K562 (cell line): ENCODE data around the gene CHL1. TPM values are rescaled to one million over a fixed set of nuclear protein-coding genes. Genes with fewer than 3 reads are reported as not detected.

Experiments
- ATAC-seq: fragments of 200-7000 bp; cut with Tn5 transposase; 3 replicates; pipeline ENCODE4 v1.9.1; 2020; ENCODE audit warnings: moderate library complexity
- BruUV-seq: library from RNA; stranded (reverse); fragments of 400-500 nt; replicated peaks from 2 replicates; lab custom pipeline; 2021; lab: Mats Ljungman, UMichigan
- CTCF ChIA-PET: fragments of 300-600 bp; formaldehyde crosslinking; extraction: SDS; loops from one replicate; lab custom pipeline; 2021; ENCODE audit warnings: low intra/inter-chr PET ratio; lab: Yijun Ruan, JAX
- POLR2A ChIA-PET: fragments of 300-600, 350-650 bp; sonication (Branson Sonifier 250); formaldehyde crosslinking; extraction: SDS; loops from one replicate; lab custom pipeline; 2021; ENCODE audit warnings: antibody characterized with exemption, inconsistent platforms; lab: Yijun Ruan, JAX
- DNase-seq, 4 experiments: peaks; one replicate each; pipeline versions ENCODE4 v3.0.0 to v3.0.0-alpha.2; 2011 to 2018; ENCODE audit warnings: low spot score in 3 of 4, mixed read lengths in 3 of 4; ENCODE audit errors: extremely low read depth in 1 of 4
- FAIRE-seq: peaks from 2 replicates; lab custom pipeline; 2011; peaks lifted over from hg19 to GRCh38; lab: Jason Lieb, UNC
- H2AFZ ChIP-seq: 2 replicates; pipeline ENCODE4 v1.6.0; 2011; ENCODE audit warnings: low read depth, low read length, control low read depth, inconsistent platforms
- H3K27ac ChIP-seq: fragments of 200-600 bp; 3 replicates; pipeline ENCODE4 v1.8.0; 2011; ENCODE audit warnings: low read depth, mild to moderate bottlenecking, control low read depth, inconsistent platforms, low read length, moderate library complexity, mixed read lengths; ENCODE audit errors: extremely low read depth
- H3K27me3 ChIP-seq, 2 experiments: fragments of 300-600 bp in 1 of 2; 2 replicates in 1 of 2; 3 replicates in 1 of 2; pipeline versions ENCODE4 v1.6.0 to v1.8.0; 2011; ENCODE audit warnings: inconsistent platforms in 2 of 2, low read length in 2 of 2, mild to moderate bottlenecking in 1 of 2, mixed read lengths in 1 of 2, moderate library complexity in 1 of 2; ENCODE audit not compliant: control insufficient read depth in 2 of 2, insufficient read depth in 2 of 2
- H3K36me3 ChIP-seq: fragments of 300-600 bp; 3 replicates; pipeline ENCODE4 v1.8.0; 2011; ENCODE audit warnings: mild to moderate bottlenecking, low read length, inconsistent platforms; ENCODE audit not compliant: control insufficient read depth, insufficient read depth
- H3K4me1 ChIP-seq, 2 experiments: fragments of 200-600 bp in 1 of 2; replicated peaks in 1 of 2; 2 replicates in 1 of 2; 3 replicates in 1 of 2; pipeline versions ENCODE4 v1.5.1 to v1.8.0; 2011; ENCODE audit warnings: inconsistent platforms in 2 of 2, low read length in 2 of 2, mild to moderate bottlenecking in 1 of 2, mixed read lengths in 1 of 2, moderate library complexity in 1 of 2; ENCODE audit not compliant: control insufficient read depth in 2 of 2, insufficient read depth in 2 of 2
- H3K4me2 ChIP-seq: 2 replicates; pipeline ENCODE4 v1.6.1; 2011; ENCODE audit warnings: low read length, control low read depth, inconsistent platforms, mixed read lengths; ENCODE audit not compliant: insufficient read depth
- H3K4me3 ChIP-seq: fragments of 200-600 bp; sonication (generic), shearing (Covaris generic); 2 replicates; pipeline ENCODE4 v1.5.1; 2016; ENCODE audit warnings: control low read depth, inconsistent platforms
- H3K79me2 ChIP-seq: fragments of 200-600 bp; 3 replicates; pipeline ENCODE4 v1.8.0; 2011; ENCODE audit warnings: low read length, inconsistent platforms; ENCODE audit not compliant: control insufficient read depth, insufficient read depth
- H3K9ac ChIP-seq, 2 experiments: 2 replicates each; pipeline versions ENCODE4 v1.6.0 to v1.6.1; 2011; ENCODE audit warnings: low read depth in 2 of 2, low read length in 2 of 2, control low read depth in 1 of 2, inconsistent platforms in 1 of 2, mild to moderate bottlenecking in 1 of 2, mixed read lengths in 1 of 2; ENCODE audit not compliant: insufficient read depth in 1 of 2
- H3K9me1 ChIP-seq: one replicate; pipeline ENCODE4 v1.6.0; 2011; ENCODE audit warnings: inconsistent platforms, mild to moderate bottlenecking, low read length, moderate library complexity; ENCODE audit not compliant: control insufficient read depth, insufficient read depth
- H3K9me3 ChIP-seq: replicated peaks from 2 replicates; pipeline ENCODE4 v1.5.1; 2011; ENCODE audit warnings: low read depth, low read length, inconsistent platforms; ENCODE audit not compliant: control insufficient read depth, insufficient read depth
- H4K20me1 ChIP-seq: replicated peaks from 2 replicates; pipeline ENCODE4 v1.6.1; 2011; ENCODE audit warnings: low read length, inconsistent platforms, mixed read lengths; ENCODE audit not compliant: control insufficient read depth, insufficient read depth
- BRD9 ChIP-seq: fragments of 450-650 bp; IDR thresholded peaks from 2 replicates; pipeline ENCODE4 v1.6.1; 2018; ENCODE audit warnings: low read depth; ENCODE audit not compliant: partially characterized antibody
- CHCHD3 ChIP-seq: fragments of 250-450 bp; sonication (Bioruptor Pico); IDR thresholded peaks from 2 replicates; pipeline ENCODE4 v2.1.2; 2022; ENCODE audit warnings: mild to moderate bottlenecking
- CREBBP ChIP-seq: IDR thresholded peaks from one replicate; pipeline ENCODE4 v1.6.1; 2012; ENCODE audit warnings: low read depth, mild to moderate bottlenecking, control low read depth, inconsistent platforms, low read length
- CUX1 ChIP-seq: fragments of 200-800 bp; sonication (Bioruptor generic); IDR thresholded peaks from 2 replicates; pipeline ENCODE4 v1.6.1; 2016; ENCODE audit warnings: missing genetic modification characterization, missing compliant biosample characterization
- GATAD2B ChIP-seq: fragments of 450-650 bp; IDR thresholded peaks from 2 replicates; pipeline ENCODE4 v1.6.1; 2017; ENCODE audit warnings: mild to moderate bottlenecking, borderline replicate concordance
- NFRKB ChIP-seq: fragments of 450-650 bp; IDR thresholded peaks from 2 replicates; pipeline ENCODE4 v1.6.1; 2016; ENCODE audit warnings: low read depth
- PHB2 ChIP-seq: fragments of 450-650 bp; IDR thresholded peaks from 2 replicates; pipeline ENCODE4 v1.6.1; 2017; ENCODE audit warnings: low read depth
- POLR2AphosphoS2 ChIP-seq: IDR thresholded peaks from 2 replicates; pipeline ENCODE4 v1.6.1; 2012; ENCODE audit warnings: low read length, improper control_type of control experiment
- SMAD3 ChIP-seq: fragments of 450-650 bp; formaldehyde crosslinking; conservative IDR thresholded peaks from 2 replicates; pipeline ENCODE4 v1.4.0; 2020; ENCODE audit warnings: mild to moderate bottlenecking
- ZNF584 ChIP-seq: fragments of 200-800 bp; sonication (Bioruptor generic); IDR thresholded peaks from 2 replicates; pipeline ENCODE4 v1.6.1; 2016; ENCODE audit warnings: low read depth, mild to moderate bottlenecking, missing genetic modification characterization, missing compliant biosample characterization
- ZNF785 ChIP-seq: fragments of 250-450 bp; sonication (Bioruptor Pico); IDR thresholded peaks from 2 replicates; pipeline ENCODE4 v1.4.0; 2020; ENCODE audit warnings: mild to moderate bottlenecking
- WGBS: fragments of 100-300 bp; shearing (Covaris generic); methylation state at CpG from one replicate; pipeline ENCODE4 v1.1.6; 2016; ENCODE audit warnings: low coverage, mixed read lengths; ENCODE audit not compliant: insufficient coverage; ENCODE audit errors: missing lambda C conversion rate; 5-methylcytosine and 5-hydroxymethylcytosine counted together
- in situ Hi-C: fragments of 300-500 bp; cut with MboI; formaldehyde crosslinking; loops from 4 replicates; pipeline ENCODE4 v1.15.0; 2018; ENCODE audit warnings: inconsistent platforms, mixed read lengths
- intact Hi-C: fragments of 100-400 bp; cut with micrococcal nuclease; formaldehyde crosslinking; loops from 2 replicates; pipeline ENCODE4 v1.14.2; 2022
- polyA plus RNA-seq, 8 experiments: library from polyadenylated mRNA; depleted of rRNA in 4 of 8; stranded (reverse) in 5 of 8; unstranded in 3 of 8; fragments of >200 nt; fragmentation: Nextera tagmentation in 2 of 8; fragmentation: Illumina TruSeq in 1 of 8; extraction: Ambion mirVana in 2 of 8; extraction: Trizol in 1 of 8; gene quantifications; 2 replicates each; pipeline versions ENCODE4 v1.2.1 to v1.2.3, GENCODE V29; 2011 to 2014; ENCODE audit warnings: inconsistent platforms in 1 of 8, missing spikeins in 1 of 8
- total RNA-seq, 7 experiments: library from RNA; depleted of rRNA in 6 of 7; stranded (reverse); fragments of >200 nt in 6 of 7; fragmentation: Illumina TruSeq in 2 of 7; extraction: Trizol in 2 of 7; gene quantifications; 2 replicates each; pipeline versions ENCODE4 v1.2.1 to v1.2.3, GENCODE V29; 2011 to 2021; ENCODE audit warnings: low replicate concordance in 1 of 7
- TF ChIP-seq, protein P1 (sequence below): sonication (generic); formaldehyde crosslinking; IDR thresholded peaks from 2 replicates; pipeline ENCODE4 v1.8.1; 2023; ENCODE audit warnings: missing genetic modification reagents, mild to moderate bottlenecking, borderline replicate concordance

CHL1 gene
- total and polyA plus RNA-seq, 9 of the 15 experiments (the other 6 are each of a cell fraction or from before 2014, with no cell fraction given): 0.02 TPM; not detected in 8

- no peak for TF ChIP-seq CUX1 (CRISPR knock-in tag)
- no peak for TF ChIP-seq GATAD2B
- TF ChIP-seq BRD9: no peak
These were observed 70.5 kb downstream of the CHL1 start (continued) for GRCh38 chr3:267101-267500.

DNA sequence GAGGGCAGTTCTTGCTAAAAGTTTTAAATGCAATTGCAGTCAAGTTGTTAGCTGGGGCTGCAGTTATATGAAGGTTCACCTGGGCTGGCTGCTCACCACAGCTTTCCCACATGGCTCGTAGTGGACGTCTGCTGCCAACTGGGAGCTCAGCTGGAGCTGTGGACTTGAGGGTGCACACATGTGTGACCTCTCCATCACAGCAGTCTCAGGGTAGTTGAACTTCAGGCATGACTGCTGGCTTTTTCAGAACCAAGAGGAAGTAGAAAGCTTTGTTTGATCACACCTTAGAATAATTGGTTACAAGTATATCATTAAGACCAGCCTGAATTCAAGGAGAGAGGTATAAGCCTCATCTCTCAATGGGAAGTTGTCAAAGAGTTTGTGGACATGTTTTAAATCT, 74.1 kb downstream of the CHL1 start:
- Histone ChIP-seq H2AFZ (no peak overlapping the region), H3K4me1 (no peaks in the 10 kb centered on the region), H3K9me3 (peaks cover 6% of the 10 kb centered on the region), H4K20me1 (no peaks in the 10 kb centered on the region), H3K27ac (no peak overlapping the region), H3K79me2 (no peaks in the 10 kb centered on the region), H3K27me3 (no peaks in the 10 kb centered on the region), H3K9ac (no peak overlapping the region), H3K9me1 (no peaks in the 10 kb centered on the region), H3K4me3 (no peak overlapping the region), H3K4me2 (no peak overlapping the region), H3K36me3 (no peaks in the 10 kb centered on the region)
- in situ Hi-C loops: no loop called here
- 3% methylated on average over 2 of the region's 2 CpGs for WGBS
- intact Hi-C loops: no loop called here
- FAIRE-seq: no peak
- POLR2A ChIA-PET: no interaction called here
- BruUV-seq: no TSS peak
- no peak for ATAC-seq
- CTCF ChIA-PET: no interaction called here
- DNase-seq: no peak
- TF ChIP-seq, protein P1, sequence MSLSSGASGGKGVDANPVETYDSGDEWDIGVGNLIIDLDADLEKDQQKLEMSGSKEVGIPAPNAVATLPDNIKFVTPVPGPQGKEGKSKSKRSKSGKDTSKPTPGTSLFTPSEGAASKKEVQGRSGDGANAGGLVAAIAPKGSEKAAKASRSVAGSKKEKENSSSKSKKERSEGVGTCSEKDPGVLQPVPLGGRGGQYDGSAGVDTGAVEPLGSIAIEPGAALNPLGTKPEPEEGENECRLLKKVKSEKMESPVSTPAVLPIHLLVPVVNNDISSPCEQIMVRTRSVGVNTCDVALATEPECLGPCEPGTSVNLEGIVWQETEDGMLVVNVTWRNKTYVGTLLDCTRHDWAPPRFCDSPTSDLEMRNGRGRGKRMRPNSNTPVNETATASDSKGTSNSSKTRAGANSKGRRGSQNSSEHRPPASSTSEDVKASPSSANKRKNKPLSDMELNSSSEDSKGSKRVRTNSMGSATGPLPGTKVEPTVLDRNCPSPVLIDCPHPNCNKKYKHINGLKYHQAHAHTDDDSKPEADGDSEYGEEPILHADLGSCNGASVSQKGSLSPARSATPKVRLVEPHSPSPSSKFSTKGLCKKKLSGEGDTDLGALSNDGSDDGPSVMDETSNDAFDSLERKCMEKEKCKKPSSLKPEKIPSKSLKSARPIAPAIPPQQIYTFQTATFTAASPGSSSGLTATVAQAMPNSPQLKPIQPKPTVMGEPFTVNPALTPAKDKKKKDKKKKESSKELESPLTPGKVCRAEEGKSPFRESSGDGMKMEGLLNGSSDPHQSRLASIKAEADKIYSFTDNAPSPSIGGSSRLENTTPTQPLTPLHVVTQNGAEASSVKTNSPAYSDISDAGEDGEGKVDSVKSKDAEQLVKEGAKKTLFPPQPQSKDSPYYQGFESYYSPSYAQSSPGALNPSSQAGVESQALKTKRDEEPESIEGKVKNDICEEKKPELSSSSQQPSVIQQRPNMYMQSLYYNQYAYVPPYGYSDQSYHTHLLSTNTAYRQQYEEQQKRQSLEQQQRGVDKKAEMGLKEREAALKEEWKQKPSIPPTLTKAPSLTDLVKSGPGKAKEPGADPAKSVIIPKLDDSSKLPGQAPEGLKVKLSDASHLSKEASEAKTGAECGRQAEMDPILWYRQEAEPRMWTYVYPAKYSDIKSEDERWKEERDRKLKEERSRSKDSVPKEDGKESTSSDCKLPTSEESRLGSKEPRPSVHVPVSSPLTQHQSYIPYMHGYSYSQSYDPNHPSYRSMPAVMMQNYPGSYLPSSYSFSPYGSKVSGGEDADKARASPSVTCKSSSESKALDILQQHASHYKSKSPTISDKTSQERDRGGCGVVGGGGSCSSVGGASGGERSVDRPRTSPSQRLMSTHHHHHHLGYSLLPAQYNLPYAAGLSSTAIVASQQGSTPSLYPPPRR (CRISPR knock-in tag): no peak
- no peak for TF ChIP-seq PHB2
- no peak for TF ChIP-seq ZNF584 (CRISPR knock-in tag)
- no peak for TF ChIP-seq SMAD3
- no peak for TF ChIP-seq ZNF785 (CRISPR knock-in tag)
- no peak for TF ChIP-seq POLR2AphosphoS2
- TF ChIP-seq CREBBP: no peak
- TF ChIP-seq CHCHD3 (CRISPR knock-in tag): no peak
- TF ChIP-seq NFRKB: no peak
